Astrocyte (in vitro differentiated cells and primary cell): Measurements from ENCODE around the gene PELI3. TPM values are rescaled to one million over a fixed set of nuclear protein-coding genes. Genes with fewer than 3 reads are reported as not detected.

Source experiments
- DNase-seq: peaks from one replicate; pipeline ENCODE4 v3.0.0-alpha.2; 2010; ENCODE audit warnings: low read depth
- FAIRE-seq: peaks from 2 replicates; lab custom pipeline; 2011; peaks lifted over from hg19 to GRCh38; lab: Jason Lieb, UNC
- H2AFZ ChIP-seq: 2 replicates; pipeline ENCODE4 v1.6.0; 2012; ENCODE audit warnings: low read depth, low read length, inconsistent platforms
- H3K27ac ChIP-seq: 2 replicates; pipeline ENCODE4 v1.5.1; 2011; ENCODE audit warnings: low read depth, low read length, inconsistent platforms
- H3K27me3 ChIP-seq: 2 replicates; pipeline ENCODE4 v1.6.0; 2011; ENCODE audit warnings: low read length, inconsistent platforms; ENCODE audit not compliant: insufficient read depth
- H3K36me3 ChIP-seq: 2 replicates; pipeline ENCODE4 v1.5.1; 2011; ENCODE audit warnings: low read length, inconsistent platforms; ENCODE audit not compliant: insufficient read depth
- H3K4me1 ChIP-seq: 2 replicates; pipeline ENCODE4 v1.5.1; 2011; ENCODE audit warnings: low read length, inconsistent platforms; ENCODE audit not compliant: insufficient read depth
- H3K4me2 ChIP-seq: 2 replicates; pipeline ENCODE4 v1.6.0; 2012; ENCODE audit warnings: low read length, inconsistent platforms
- H3K4me3 ChIP-seq: 2 replicates; pipeline ENCODE4 v1.5.1; 2011; ENCODE audit warnings: low read depth, mild to moderate bottlenecking, low read length, inconsistent platforms; ENCODE audit not compliant: insufficient read depth
- H3K79me2 ChIP-seq: 2 replicates; pipeline ENCODE4 v1.6.0; 2012; ENCODE audit warnings: mild to moderate bottlenecking, low read length, inconsistent platforms; ENCODE audit not compliant: insufficient read depth
- H3K9ac ChIP-seq: 2 replicates; pipeline ENCODE4 v1.6.0; 2012; ENCODE audit warnings: mild to moderate bottlenecking, low read length, inconsistent platforms
- H3K9me3 ChIP-seq: 2 replicates; pipeline ENCODE4 v1.5.1; 2012; ENCODE audit warnings: low read depth, mild to moderate bottlenecking, low read length, inconsistent platforms; ENCODE audit not compliant: insufficient read depth
- H4K20me1 ChIP-seq: 2 replicates; pipeline ENCODE4 v1.6.0; 2012; ENCODE audit warnings: low read length, inconsistent platforms; ENCODE audit not compliant: insufficient read depth
- H3K27ac Mint-ChIP-seq: one replicate; pipeline ENCODE4 v1.8.0; 2021; ENCODE audit warnings: mild to moderate bottlenecking, mixed read lengths; ENCODE audit not compliant: unreplicated experiment
- H3K27me3 Mint-ChIP-seq: one replicate; pipeline ENCODE4 v1.8.0; 2021; ENCODE audit warnings: low read depth, mixed read lengths; ENCODE audit not compliant: unreplicated experiment
- H3K36me3 Mint-ChIP-seq: one replicate; pipeline ENCODE4 v1.8.0; 2021; ENCODE audit warnings: low read depth, mixed read lengths; ENCODE audit not compliant: unreplicated experiment
- H3K4me1 Mint-ChIP-seq: one replicate; pipeline ENCODE4 v1.8.0; 2021; ENCODE audit warnings: low read depth, mixed read lengths; ENCODE audit not compliant: unreplicated experiment
- H3K4me3 Mint-ChIP-seq: one replicate; pipeline ENCODE4 v1.8.0; 2021; ENCODE audit warnings: mild to moderate bottlenecking, moderate library complexity, mixed read lengths; ENCODE audit not compliant: unreplicated experiment
- H3K9me3 Mint-ChIP-seq: one replicate; pipeline ENCODE4 v1.8.0; 2021; ENCODE audit warnings: mild to moderate bottlenecking, mixed read lengths; ENCODE audit not compliant: unreplicated experiment
- CTCF ChIP-seq: IDR thresholded peaks from 2 replicates; pipeline ENCODE4 v1.5.1; 2011; ENCODE audit warnings: low read depth, mild to moderate bottlenecking, inconsistent platforms, low read length, moderate library complexity; ENCODE audit not compliant: insufficient read depth
- EZH2 ChIP-seq: IDR thresholded peaks from 2 replicates; pipeline ENCODE4 v1.6.1; 2012; ENCODE audit warnings: mild to moderate bottlenecking, low read length, inconsistent platforms; ENCODE audit not compliant: insufficient read depth
- total RNA-seq: library from RNA; stranded (reverse); gene quantifications from 2 replicates; pipeline ENCODE4 v1.2.1, GENCODE V29; 2021

PELI3 gene
- total RNA-seq, 1 donor from 2014 or later = 4.6 TPM

- TF ChIP-seq CTCF = no peak
- TF ChIP-seq EZH2 = no peak
- Histone ChIP-seq H3K4me2 (no peak overlapping the region), H4K20me1 (peaks cover 8% of the 10 kb centered on the region), H2AFZ (no peak overlapping the region), H3K4me1 (peaks cover 6% of the 10 kb centered on the region), H3K79me2 (no peaks in the 10 kb centered on the region), H3K27ac (no peak overlapping the region), H3K9me3 (no peaks in the 10 kb centered on the region), H3K9ac (no peak overlapping the region), H3K27me3 (no peaks in the 10 kb centered on the region), H3K4me3 (no peak overlapping the region), H3K36me3 (peaks cover 4% of the 10 kb centered on the region)
- no peak overlapping the region for H3K27ac Mint-ChIP-seq
- no peaks in the 10 kb centered on the region for H3K9me3 Mint-ChIP-seq
- peak; percentile 53 for DNase-seq
- no peak for FAIRE-seq
- H3K4me1 Mint-ChIP-seq = no peaks in the 10 kb centered on the region
- peaks cover 26% of the 10 kb centered on the region for H3K36me3 Mint-ChIP-seq
- H3K4me3 Mint-ChIP-seq = no peak overlapping the region
- no peaks in the 10 kb centered on the region for H3K27me3 Mint-ChIP-seq
Measured at GRCh38 chr11:66492161-66492865, 25.6 kb downstream of the PELI3 start.

- H3K4me3 ChIP-seq = no peak overlapping the region
- H3K4me1 Mint-ChIP-seq = no peaks in the 10 kb centered on the region
- peaks cover 8% of the 10 kb centered on the region for H4K20me1 ChIP-seq
- TF ChIP-seq EZH2 (no peak), CTCF (no peak)
- no peak overlapping the region for H3K27ac Mint-ChIP-seq
- H3K9ac ChIP-seq = no peak overlapping the region
- H3K4me2 ChIP-seq = no peak overlapping the region
- no peaks in the 10 kb centered on the region for H3K27me3 ChIP-seq
- peaks cover 6% of the 10 kb centered on the region for H3K4me1 ChIP-seq
- H3K9me3 ChIP-seq = no peaks in the 10 kb centered on the region
- FAIRE-seq = no peak
- no peaks in the 10 kb centered on the region for H3K27me3 Mint-ChIP-seq
- H3K79me2 ChIP-seq = no peaks in the 10 kb centered on the region
- no peak overlapping the region for H3K27ac ChIP-seq
- H3K36me3 Mint-ChIP-seq = peaks cover 25% of the 10 kb centered on the region
- DNase-seq = no peak
- no peaks in the 10 kb centered on the region for H3K9me3 Mint-ChIP-seq
- peaks cover 4% of the 10 kb centered on the region for H3K36me3 ChIP-seq
- no peak overlapping the region for H2AFZ ChIP-seq
- no peak overlapping the region for H3K4me3 Mint-ChIP-seq
Measured at GRCh38 chr11:66493130-66493529, 26.4 kb downstream of the PELI3 start.

GRCh38 chr11:66494458-66494857 lies 27.8 kb downstream of the PELI3 start:
- no peak for TF ChIP-seq EZH2
- no peak for TF ChIP-seq CTCF
- H3K36me3 Mint-ChIP-seq = peaks cover 19% of the 10 kb centered on the region
- H3K27ac ChIP-seq = no peak overlapping the region
- H3K27me3 ChIP-seq = no peaks in the 10 kb centered on the region
- H3K9me3 Mint-ChIP-seq = no peaks in the 10 kb centered on the region
- H3K36me3 ChIP-seq = peaks cover 6% of the 10 kb centered on the region
- H3K4me3 ChIP-seq = no peak overlapping the region
- no peaks in the 10 kb centered on the region for H3K79me2 ChIP-seq
- peaks cover 6% of the 10 kb centered on the region for H3K4me1 ChIP-seq
- H3K4me1 Mint-ChIP-seq = no peaks in the 10 kb centered on the region
- H3K4me2 ChIP-seq = no peak overlapping the region
- no peak overlapping the region for H3K4me3 Mint-ChIP-seq
- H3K9me3 ChIP-seq = no peaks in the 10 kb centered on the region
- no peak overlapping the region for H3K27ac Mint-ChIP-seq
- no peak for FAIRE-seq
- H4K20me1 ChIP-seq = peaks cover 6% of the 10 kb centered on the region
- DNase-seq = no peak
- no peak overlapping the region for H2AFZ ChIP-seq
- no peaks in the 10 kb centered on the region for H3K27me3 Mint-ChIP-seq
- H3K9ac ChIP-seq = no peak overlapping the region
